Right lung (tissue), 5 donors: ENCODE results near the gene TPST2. TPM values are rescaled to one million over a fixed set of nuclear protein-coding genes. Genes with fewer than 3 reads are reported as not detected.

ENCODE experiments used
- DNase-seq, 2 donors: peaks; one replicate each; pipeline ENCODE4 v3.0.0-alpha.2; 2013
- polyA plus RNA-seq, 5 donors: library from polyadenylated mRNA; unstranded; fragments of 120-200 nt; gene quantifications; one replicate each; pipeline versions ENCODE4 v1.2.1 to v1.2.3, GENCODE V29; 2013; ENCODE audit warnings: inconsistent platforms in 1 of 5, low replicate concordance in 1 of 5; ENCODE audit not compliant: insufficient read length in 5 of 5, insufficient read depth in 1 of 5

The TPST2 gene
- polyA plus RNA-seq, 5 donors: 20.4 to 30.4 (median 30.0) TPM

DNA sequence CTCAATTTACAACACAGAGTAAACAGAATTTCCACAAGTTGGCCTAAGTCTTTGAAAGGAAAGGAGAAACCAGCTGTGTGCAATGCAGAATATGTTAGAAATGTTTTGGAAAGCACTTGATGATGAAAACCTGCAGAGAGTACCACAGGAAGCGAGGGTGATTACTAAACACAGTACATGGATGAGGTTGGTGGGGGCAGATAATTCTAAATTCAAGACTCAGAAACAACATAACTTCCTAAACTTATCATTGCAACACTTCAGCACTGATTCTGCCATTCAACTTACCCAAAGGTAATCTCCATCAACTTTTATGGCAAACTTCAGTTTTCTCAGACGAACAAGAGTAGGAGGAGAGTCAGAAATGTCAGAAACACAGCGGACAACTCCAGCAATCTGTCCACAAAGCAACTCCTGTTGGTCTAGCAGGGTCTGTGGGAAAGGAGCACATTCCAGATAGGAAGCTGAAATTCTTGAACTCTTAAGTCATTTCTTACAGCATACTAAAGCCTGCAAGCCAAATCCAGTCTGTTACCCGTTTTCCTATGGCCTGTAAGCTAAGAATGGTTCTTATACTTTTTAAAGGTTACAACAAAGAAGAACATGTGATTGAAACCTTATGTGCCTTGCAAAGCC is 113.1 kb downstream of the TPST2 start:
- DNase-seq: no peak

DNA sequence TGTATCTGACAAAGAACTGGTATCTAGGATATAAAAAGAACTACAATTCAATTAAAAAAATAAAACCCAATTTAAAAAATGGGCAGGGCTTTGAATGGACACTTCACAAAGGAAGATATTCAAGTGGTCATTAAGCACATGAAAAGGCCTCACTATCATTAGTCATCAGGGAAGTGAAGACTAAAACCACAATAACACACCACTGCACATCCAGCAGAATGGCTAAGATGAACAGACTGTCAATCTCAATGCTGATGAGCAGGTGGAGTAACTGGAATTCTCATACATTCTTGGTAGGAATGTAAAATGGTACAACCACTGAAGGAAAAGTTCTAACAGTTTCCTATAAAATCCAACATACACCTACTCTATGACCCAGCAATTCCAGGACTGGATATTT is 115.2 kb downstream of the TPST2 start:
- no peak for DNase-seq

Other genes with a start within 250 kb of the TPST2 start
- under 1 TPM; 0.40 to 0.96 (median 0.63) TPM for gene ASPHD2, start 160.9 kb downstream of the TPST2 start, polyA plus RNA-seq
- 10 to 100 TPM; 24.4 to 38.5 (median 36.4) TPM for gene HPS4, start 106.3 kb downstream of the TPST2 start, polyA plus RNA-seq
- 10 to 100 TPM; 23.4 to 35.2 (median 28.4) TPM for gene SRRD, start 106.3 kb downstream of the TPST2 start, polyA plus RNA-seq
- gene TFIP11, start 77.7 kb downstream of the TPST2 start, polyA plus RNA-seq: 10 to 100 TPM; 32.0 to 38.3 (median 34.6) TPM
- gene CRYBB1, start 27.9 kb upstream of the TPST2 start, polyA plus RNA-seq: 1 to 10 TPM in 2 of 5 donors, under 1 TPM in 3; 0.61 to 1.2 (median 0.99) TPM
- gene CRYBA4, start 31.8 kb upstream of the TPST2 start, polyA plus RNA-seq: under 1 TPM in 4 of 5 donors, not detected in 1; 0.32 to 0.91 (median 0.46) TPM
- 1 to 10 TPM; 1.8 to 4.4 (median 2.5) TPM for gene MIAT, start 67.5 kb upstream of the TPST2 start, polyA plus RNA-seq